SK-N-SH (cell line): ENCODE data around the gene PAPLN. TPM values are rescaled to one million over a fixed set of nuclear protein-coding genes. Genes with fewer than 3 reads are reported as not detected.

Source experiments
- CTCF ChIA-PET: fragments of 300-600, 350-600 bp; formaldehyde crosslinking; extraction: SDS; loops from one replicate; lab custom pipeline; 2021; lab: Yijun Ruan, JAX
- POLR2A ChIA-PET: fragments of 350-600 bp; sonication (Branson Sonifier 250); formaldehyde crosslinking; extraction: SDS; loops from one replicate; lab custom pipeline; 2020; ENCODE audit warnings: antibody characterized with exemption, inconsistent platforms; lab: Yijun Ruan, JAX
- DNase-seq: peaks from one replicate; pipeline ENCODE4 v3.0.0; 2012
- H2AFZ ChIP-seq: fragments of 200-600 bp; sonication (generic); 2 replicates; pipeline ENCODE4 v1.8.1; 2016; ENCODE audit warnings: antibody characterized with exemption, mild to moderate bottlenecking, low read depth
- H3F3A ChIP-seq: fragments of 200-600 bp; sonication (generic); replicated peaks from 2 replicates; pipeline ENCODE3; 2016; ENCODE audit warnings: antibody characterized with exemption, mild to moderate bottlenecking; ENCODE audit not compliant: insufficient read depth
- H3K27ac ChIP-seq, 2 experiments: fragments of 200-500 bp in 1 of 2; fragments of 200-600 bp in 1 of 2; sonication (Bioruptor generic) in 1 of 2; sonication (generic), shearing (Covaris generic) in 1 of 2; 2 replicates each; pipeline versions ENCODE4 v1.5.1 to v1.6.1; 2014 to 2016; ENCODE audit warnings: low read depth in 2 of 2, inconsistent platforms in 1 of 2, low read length in 1 of 2, mild to moderate bottlenecking in 1 of 2, mixed read lengths in 1 of 2
- H3K27me3 ChIP-seq: fragments of 200-600 bp; sonication (generic), shearing (Covaris generic); 2 replicates; pipeline ENCODE4 v1.6.1; 2016; ENCODE audit warnings: mixed run types; ENCODE audit not compliant: insufficient read depth
- H3K36me3 ChIP-seq, 2 experiments: fragments of 200-500 bp in 1 of 2; fragments of 200-600 bp in 1 of 2; sonication (Bioruptor generic) in 1 of 2; sonication (generic) in 1 of 2; replicated peaks in 1 of 2; 2 replicates each; pipeline versions ENCODE3 to v1.5.1; 2014 to 2016; ENCODE audit warnings: low read length in 1 of 2, mild to moderate bottlenecking in 1 of 2; ENCODE audit not compliant: insufficient read depth in 2 of 2, control insufficient read depth in 1 of 2
- H3K4me1 ChIP-seq, 2 experiments: fragments of 200-500 bp in 1 of 2; fragments of 200-600 bp in 1 of 2; sonication (Bioruptor generic) in 1 of 2; sonication (generic), shearing (Covaris generic) in 1 of 2; 2 replicates each; pipeline versions ENCODE4 v1.5.1 to v1.6.1; 2014 to 2016; ENCODE audit warnings: low read depth in 1 of 2, low read length in 1 of 2, mixed run types in 1 of 2; ENCODE audit not compliant: insufficient read depth in 2 of 2, control insufficient read depth in 1 of 2
- H3K4me2 ChIP-seq: fragments of 200-600 bp; sonication (generic), shearing (Covaris generic); 2 replicates; pipeline ENCODE4 v1.6.1; 2017; ENCODE audit warnings: mixed run types
- H3K4me3 ChIP-seq, 2 experiments: fragments of 200-500 bp in 1 of 2; fragments of 200-600 bp in 1 of 2; sonication (Bioruptor generic) in 1 of 2; sonication (generic), shearing (Covaris generic) in 1 of 2; 2 replicates each; pipeline versions ENCODE4 v1.5.1 to v1.8.1; 2014 to 2016; ENCODE audit warnings: low read depth in 2 of 2, inconsistent platforms in 1 of 2, low read length in 1 of 2, mild to moderate bottlenecking in 1 of 2, mixed read lengths in 1 of 2, moderate library complexity in 1 of 2
- H3K79me2 ChIP-seq: fragments of 200-600 bp; sonication (generic); 2 replicates; pipeline ENCODE4 v1.8.1; 2017; ENCODE audit warnings: mild to moderate bottlenecking; ENCODE audit not compliant: insufficient read depth
- H3K9ac ChIP-seq: fragments of 200-600 bp; sonication (generic); 2 replicates; pipeline ENCODE4 v1.6.1; 2017; ENCODE audit warnings: mixed run types
- H3K9me2 ChIP-seq: fragments of 200-600 bp; sonication (generic); 2 replicates; pipeline ENCODE4 v1.6.1; 2017; ENCODE audit warnings: mixed run types
- H3K9me3 ChIP-seq: fragments of 200-600 bp; sonication (generic); 2 replicates; pipeline ENCODE4 v1.6.1; 2017; ENCODE audit warnings: mixed run types, mild to moderate bottlenecking, moderate library complexity
- H4K20me1 ChIP-seq: fragments of 200-600 bp; sonication (generic); 2 replicates; pipeline ENCODE4 v1.6.1; 2017; ENCODE audit warnings: mild to moderate bottlenecking, mixed run types; ENCODE audit not compliant: insufficient read depth
- CHD2 ChIP-seq: fragments of 150-350 bp; IDR thresholded peaks from 2 replicates; pipeline ENCODE4 v1.6.1; 2018; ENCODE audit warnings: low read length; ENCODE audit not compliant: partially characterized antibody
- ELF1 ChIP-seq: IDR thresholded peaks from 2 replicates; pipeline ENCODE4 v1.4.0; 2012
- EP300 ChIP-seq, 2 experiments: IDR thresholded peaks; 2 replicates each; pipeline versions ENCODE4 v1.4.0 to v1.6.1; 2012; ENCODE audit warnings: borderline replicate concordance in 1 of 2, low read depth in 1 of 2, low read length in 1 of 2
- EZH2phosphoT487 ChIP-seq: fragments of 200-600 bp; sonication (generic); IDR thresholded peaks from 2 replicates; pipeline ENCODE4 v1.6.1; 2017; ENCODE audit warnings: low read depth, mixed run types, mild to moderate bottlenecking, antibody characterized with exemption, moderate library complexity, borderline replicate concordance
- FOSL2 ChIP-seq: IDR thresholded peaks from 2 replicates; pipeline ENCODE4 v1.4.0; 2012; ENCODE audit warnings: low read depth, mild to moderate bottlenecking, moderate library complexity, borderline replicate concordance
- FOXJ3 ChIP-seq: sonication (generic); formaldehyde crosslinking; IDR thresholded peaks from 2 replicates; pipeline ENCODE4 v1.5.1; 2020; ENCODE audit warnings: mild to moderate bottlenecking, missing genetic modification reagents
- FOXM1 ChIP-seq: IDR thresholded peaks from 2 replicates; pipeline ENCODE4 v1.4.0; 2012; ENCODE audit warnings: low read depth, mild to moderate bottlenecking
- NFIC ChIP-seq: IDR thresholded peaks from 2 replicates; pipeline ENCODE4 v1.4.0; 2012; ENCODE audit warnings: borderline replicate concordance
- NRF1 ChIP-seq: IDR thresholded peaks from 2 replicates; pipeline ENCODE4 v1.6.1; 2012; ENCODE audit warnings: low read depth, mild to moderate bottlenecking, low read length
- POLR2AphosphoS5 ChIP-seq: IDR thresholded peaks from 2 replicates; pipeline ENCODE4 v1.6.1; 2012; ENCODE audit warnings: low read depth, low read length
- RAD21 ChIP-seq: IDR thresholded peaks from 2 replicates; pipeline ENCODE4 v1.6.1; 2012; ENCODE audit warnings: mild to moderate bottlenecking, low read length
- SIN3A ChIP-seq: IDR thresholded peaks from 2 replicates; pipeline ENCODE4 v1.6.1; 2012; ENCODE audit warnings: low read depth, mild to moderate bottlenecking, low read length, moderate library complexity, borderline replicate concordance
- TAF1 ChIP-seq: IDR thresholded peaks from 2 replicates; pipeline ENCODE4 v1.6.1; 2012; ENCODE audit warnings: low read depth, mild to moderate bottlenecking, low read length, moderate library complexity, borderline replicate concordance
- WGBS: methylation state at CpG from one replicate; pipeline ENCODE4 v1.1.6; 2017; ENCODE audit warnings: low lambda C conversion rate; 5-methylcytosine and 5-hydroxymethylcytosine counted together
- polyA plus RNA-seq, 3 experiments: library from polyadenylated mRNA; depleted of rRNA; stranded (reverse); fragments of >200 nt; gene quantifications; 2 replicates each; pipeline ENCODE4 v1.2.3, GENCODE V29; 2012
- TF ChIP-seq, protein P1 (sequence below): IDR thresholded peaks from 2 replicates; pipeline ENCODE4 v1.4.0; 2012; ENCODE audit warnings: low read depth, borderline replicate concordance
- TF ChIP-seq, protein P2 (sequence below): IDR thresholded peaks from 2 replicates; pipeline ENCODE4 v1.6.1; 2012; ENCODE audit warnings: mild to moderate bottlenecking, low read depth, low read length, moderate library complexity
- TF ChIP-seq, protein P3 (sequence below): IDR thresholded peaks from 2 replicates; pipeline ENCODE4 v1.4.0; 2012; ENCODE audit warnings: low read depth, borderline replicate concordance
- TF ChIP-seq, protein P4 (sequence below): fragments of 200-600 bp; sonication (generic); IDR thresholded peaks from 2 replicates; pipeline ENCODE4 v1.6.1; 2017; ENCODE audit warnings: antibody characterized with exemption, mild to moderate bottlenecking, moderate library complexity

Gene PAPLN
- polyA plus RNA-seq, 1 of the 3 experiments (the other 2 are of a cell fraction) = 0.13 TPM

DNA sequence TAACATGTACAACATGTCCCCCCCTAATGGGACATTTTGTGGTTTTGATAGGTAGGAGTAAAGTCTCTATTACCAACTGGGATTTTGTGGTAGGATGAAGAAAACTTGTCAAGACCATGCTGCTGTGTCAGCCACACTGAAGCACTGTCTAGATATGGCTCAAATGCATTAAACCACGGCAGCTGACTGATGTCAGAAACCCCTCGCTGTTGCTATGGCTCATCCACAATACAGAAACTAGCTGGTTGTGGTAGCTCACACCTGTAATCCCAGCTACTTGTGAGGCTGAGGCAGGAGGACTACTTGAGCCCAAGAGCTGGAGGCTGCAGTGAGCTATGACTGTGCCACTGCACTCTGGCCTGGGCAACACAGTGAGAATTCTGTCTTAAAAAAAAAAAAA is 40.1 kb downstream of the PAPLN start:
- ChIA-PET CTCF (no interaction called here), POLR2A (interaction anchor here (0.6 kb wide), 1 partner anchor 181 kb away, joined by 3 read pairs; the partner anchor contains the start of gene NUMB)
- WGBS = 90% methylated on average over 2 of the region's 2 CpGs
- H4K20me1 ChIP-seq = no peaks in the 10 kb centered on the region
- no peaks in the 10 kb centered on the region for H3K9me2 ChIP-seq
- DNase-seq = no peak
- TF ChIP-seq CHD2 = no peak
- no peak for TF ChIP-seq NFIC
- no peak for TF ChIP-seq ELF1
- TF ChIP-seq TAF1 = no peak
- no peak for TF ChIP-seq FOSL2
- TF ChIP-seq POLR2AphosphoS5 = no peak
- no peak for TF ChIP-seq RAD21
- no peak for TF ChIP-seq FOXJ3 (CRISPR knock-in tag)
- no peak for TF ChIP-seq FOXM1
- TF ChIP-seq SIN3A = no peak
- TF ChIP-seq, protein P1, sequence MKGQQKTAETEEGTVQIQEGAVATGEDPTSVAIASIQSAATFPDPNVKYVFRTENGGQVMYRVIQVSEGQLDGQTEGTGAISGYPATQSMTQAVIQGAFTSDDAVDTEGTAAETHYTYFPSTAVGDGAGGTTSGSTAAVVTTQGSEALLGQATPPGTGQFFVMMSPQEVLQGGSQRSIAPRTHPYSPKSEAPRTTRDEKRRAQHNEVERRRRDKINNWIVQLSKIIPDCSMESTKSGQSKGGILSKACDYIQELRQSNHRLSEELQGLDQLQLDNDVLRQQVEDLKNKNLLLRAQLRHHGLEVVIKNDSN = no peak
- TF ChIP-seq NRF1 = no peak
- H3K4me1 ChIP-seq = no peaks in the 10 kb centered on the region
- no peak overlapping the region for H3K27ac ChIP-seq
- no peaks in the 10 kb centered on the region for H3K9me3 ChIP-seq
- no peaks in the 10 kb centered on the region for H3K79me2 ChIP-seq
- no peak overlapping the region for H3K9ac ChIP-seq
- no peak overlapping the region for H3K4me3 ChIP-seq
- no peak overlapping the region for H3K4me2 ChIP-seq
- no peak overlapping the region for H2AFZ ChIP-seq
- no peaks in the 10 kb centered on the region for H3F3A ChIP-seq
- H3K27me3 ChIP-seq = no peaks in the 10 kb centered on the region
- peaks cover 39 to 51% of the 10 kb centered on the region in 2 experiments for H3K36me3 ChIP-seq

DNA sequence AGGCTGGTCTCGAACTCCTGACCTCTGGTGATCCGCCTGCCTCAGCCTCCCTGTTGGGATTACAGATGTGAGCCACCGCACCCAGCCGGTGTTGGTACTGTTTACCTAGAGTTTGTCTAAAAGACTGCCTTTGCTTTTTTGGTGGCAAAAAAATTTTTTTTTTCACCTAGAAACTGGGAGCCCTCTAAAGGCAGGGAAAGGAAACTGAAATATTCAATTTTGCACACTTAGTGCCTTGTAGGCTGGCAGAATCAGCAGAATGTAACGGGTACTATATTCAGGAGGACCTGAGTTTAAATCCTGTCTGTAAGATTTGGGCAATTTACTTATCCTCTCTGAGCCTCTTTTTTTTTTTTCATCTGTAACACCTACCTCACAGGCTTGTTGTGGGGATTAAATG is 43.6 kb downstream of the PAPLN start:
- CTCF ChIA-PET = interaction anchor here (0.8 to 1.3 kb wide), 2 partner anchors 10 to 14 kb away, joined by 3 to 5 read pairs; no protein-coding TSS in a partner anchor
- no peak overlapping the region for H2AFZ ChIP-seq

More for the DNA sequence above, 43.6 kb downstream of the PAPLN start:
- Histone ChIP-seq H3K36me3 (peaks cover 36 to 55% of the 10 kb centered on the region in 2 experiments), H3F3A (no peaks in the 10 kb centered on the region), H3K27ac (no peak overlapping the region), H3K9me3 (no peaks in the 10 kb centered on the region), H3K4me3 (no peak overlapping the region), H3K4me2 (no peak overlapping the region), H3K9ac (no peak overlapping the region), H3K27me3 (no peaks in the 10 kb centered on the region), H3K9me2 (no peaks in the 10 kb centered on the region), H3K4me1 (no peaks in the 10 kb centered on the region), H3K79me2 (no peaks in the 10 kb centered on the region), H4K20me1 (no peaks in the 10 kb centered on the region)
- 92% methylated on average over 5 of the region's 5 CpGs for WGBS
- POLR2A ChIA-PET = no interaction called here
- no peak for DNase-seq
- TF ChIP-seq, protein P2, sequence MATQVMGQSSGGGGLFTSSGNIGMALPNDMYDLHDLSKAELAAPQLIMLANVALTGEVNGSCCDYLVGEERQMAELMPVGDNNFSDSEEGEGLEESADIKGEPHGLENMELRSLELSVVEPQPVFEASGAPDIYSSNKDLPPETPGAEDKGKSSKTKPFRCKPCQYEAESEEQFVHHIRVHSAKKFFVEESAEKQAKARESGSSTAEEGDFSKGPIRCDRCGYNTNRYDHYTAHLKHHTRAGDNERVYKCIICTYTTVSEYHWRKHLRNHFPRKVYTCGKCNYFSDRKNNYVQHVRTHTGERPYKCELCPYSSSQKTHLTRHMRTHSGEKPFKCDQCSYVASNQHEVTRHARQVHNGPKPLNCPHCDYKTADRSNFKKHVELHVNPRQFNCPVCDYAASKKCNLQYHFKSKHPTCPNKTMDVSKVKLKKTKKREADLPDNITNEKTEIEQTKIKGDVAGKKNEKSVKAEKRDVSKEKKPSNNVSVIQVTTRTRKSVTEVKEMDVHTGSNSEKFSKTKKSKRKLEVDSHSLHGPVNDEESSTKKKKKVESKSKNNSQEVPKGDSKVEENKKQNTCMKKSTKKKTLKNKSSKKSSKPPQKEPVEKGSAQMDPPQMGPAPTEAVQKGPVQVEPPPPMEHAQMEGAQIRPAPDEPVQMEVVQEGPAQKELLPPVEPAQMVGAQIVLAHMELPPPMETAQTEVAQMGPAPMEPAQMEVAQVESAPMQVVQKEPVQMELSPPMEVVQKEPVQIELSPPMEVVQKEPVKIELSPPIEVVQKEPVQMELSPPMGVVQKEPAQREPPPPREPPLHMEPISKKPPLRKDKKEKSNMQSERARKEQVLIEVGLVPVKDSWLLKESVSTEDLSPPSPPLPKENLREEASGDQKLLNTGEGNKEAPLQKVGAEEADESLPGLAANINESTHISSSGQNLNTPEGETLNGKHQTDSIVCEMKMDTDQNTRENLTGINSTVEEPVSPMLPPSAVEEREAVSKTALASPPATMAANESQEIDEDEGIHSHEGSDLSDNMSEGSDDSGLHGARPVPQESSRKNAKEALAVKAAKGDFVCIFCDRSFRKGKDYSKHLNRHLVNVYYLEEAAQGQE = no peak
- TF ChIP-seq EZH2phosphoT487 (no peak), EP300 (IDR thresholded peaks at IDR 0.05; ENCODE audit: borderline replicate concordance in 1 of 2, low read depth in 1 of 2, low read length in 1 of 2) (no peak), NRF1 (no peak)
- TF ChIP-seq, protein P3, sequence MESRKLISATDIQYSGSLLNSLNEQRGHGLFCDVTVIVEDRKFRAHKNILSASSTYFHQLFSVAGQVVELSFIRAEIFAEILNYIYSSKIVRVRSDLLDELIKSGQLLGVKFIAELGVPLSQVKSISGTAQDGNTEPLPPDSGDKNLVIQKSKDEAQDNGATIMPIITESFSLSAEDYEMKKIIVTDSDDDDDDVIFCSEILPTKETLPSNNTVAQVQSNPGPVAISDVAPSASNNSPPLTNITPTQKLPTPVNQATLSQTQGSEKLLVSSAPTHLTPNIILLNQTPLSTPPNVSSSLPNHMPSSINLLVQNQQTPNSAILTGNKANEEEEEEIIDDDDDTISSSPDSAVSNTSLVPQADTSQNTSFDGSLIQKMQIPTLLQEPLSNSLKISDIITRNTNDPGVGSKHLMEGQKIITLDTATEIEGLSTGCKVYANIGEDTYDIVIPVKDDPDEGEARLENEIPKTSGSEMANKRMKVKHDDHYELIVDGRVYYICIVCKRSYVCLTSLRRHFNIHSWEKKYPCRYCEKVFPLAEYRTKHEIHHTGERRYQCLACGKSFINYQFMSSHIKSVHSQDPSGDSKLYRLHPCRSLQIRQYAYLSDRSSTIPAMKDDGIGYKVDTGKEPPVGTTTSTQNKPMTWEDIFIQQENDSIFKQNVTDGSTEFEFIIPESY = no peak
- TF ChIP-seq, protein P4, sequence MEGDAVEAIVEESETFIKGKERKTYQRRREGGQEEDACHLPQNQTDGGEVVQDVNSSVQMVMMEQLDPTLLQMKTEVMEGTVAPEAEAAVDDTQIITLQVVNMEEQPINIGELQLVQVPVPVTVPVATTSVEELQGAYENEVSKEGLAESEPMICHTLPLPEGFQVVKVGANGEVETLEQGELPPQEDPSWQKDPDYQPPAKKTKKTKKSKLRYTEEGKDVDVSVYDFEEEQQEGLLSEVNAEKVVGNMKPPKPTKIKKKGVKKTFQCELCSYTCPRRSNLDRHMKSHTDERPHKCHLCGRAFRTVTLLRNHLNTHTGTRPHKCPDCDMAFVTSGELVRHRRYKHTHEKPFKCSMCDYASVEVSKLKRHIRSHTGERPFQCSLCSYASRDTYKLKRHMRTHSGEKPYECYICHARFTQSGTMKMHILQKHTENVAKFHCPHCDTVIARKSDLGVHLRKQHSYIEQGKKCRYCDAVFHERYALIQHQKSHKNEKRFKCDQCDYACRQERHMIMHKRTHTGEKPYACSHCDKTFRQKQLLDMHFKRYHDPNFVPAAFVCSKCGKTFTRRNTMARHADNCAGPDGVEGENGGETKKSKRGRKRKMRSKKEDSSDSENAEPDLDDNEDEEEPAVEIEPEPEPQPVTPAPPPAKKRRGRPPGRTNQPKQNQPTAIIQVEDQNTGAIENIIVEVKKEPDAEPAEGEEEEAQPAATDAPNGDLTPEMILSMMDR = peak; percentile 21
